NAMALWA (cell line): ENCODE results near the gene TMTC1.

Source experiments
- DNase-seq: peaks from one replicate; pipeline ENCODE4 v3.0.0-alpha.2; 2015; ENCODE audit warnings: low spot score

The TMTC1 gene

GRCh38 chr12:29665107-29665506, 118.6 kb downstream of the TMTC1 start:
- DNase-seq = no peak

- no peak for DNase-seq
Observed at GRCh38 chr12:29662734-29663323, 120.9 kb downstream of the TMTC1 start.

GRCh38 chr12:29660847-29661246, 122.9 kb downstream of the TMTC1 start:
- DNase-seq = no peak

GRCh38 chr12:29656762-29657538, 126.8 kb downstream of the TMTC1 start:
- DNase-seq = no peak

- DNase-seq = no peak
Observed at GRCh38 chr12:29655861-29656260, 127.9 kb downstream of the TMTC1 start.

- no peak for DNase-seq
Observed at GRCh38 chr12:29653286-29653685, 130.5 kb downstream of the TMTC1 start.

- DNase-seq = no peak
Observed at GRCh38 chr12:29650371-29650770, 133.4 kb downstream of the TMTC1 start.

GRCh38 chr12:29649722-29650121, 134.0 kb downstream of the TMTC1 start:
- DNase-seq = no peak

GRCh38 chr12:29644536-29645162, 139.1 kb downstream of the TMTC1 start:
- no peak for DNase-seq

GRCh38 chr12:29640589-29641345, 143.0 kb downstream of the TMTC1 start:
- no peak for DNase-seq

GRCh38 chr12:29639893-29640495, 143.7 kb downstream of the TMTC1 start:
- no peak for DNase-seq

- DNase-seq = no peak
Observed at GRCh38 chr12:29638528-29638927, 145.2 kb downstream of the TMTC1 start.

GRCh38 chr12:29634057-29634456, 149.7 kb downstream of the TMTC1 start:
- no peak for DNase-seq

GRCh38 chr12:29630164-29630563, 153.6 kb downstream of the TMTC1 start:
- peak; percentile 17 for DNase-seq

- DNase-seq = no peak
Observed at GRCh38 chr12:29627221-29627620, 156.5 kb downstream of the TMTC1 start.

- DNase-seq = no peak
Observed at GRCh38 chr12:29625359-29625953, 158.3 kb downstream of the TMTC1 start.

- DNase-seq = no peak
Observed at GRCh38 chr12:29622251-29622650, 161.5 kb downstream of the TMTC1 start.

- DNase-seq = no peak
Observed at GRCh38 chr12:29620030-29620429, 163.7 kb downstream of the TMTC1 start.

- no peak for DNase-seq
Observed at GRCh38 chr12:29617407-29617803, 166.3 kb downstream of the TMTC1 start.

- DNase-seq = no peak
Observed at GRCh38 chr12:29616664-29617406, 166.9 kb downstream of the TMTC1 start.

GRCh38 chr12:29614694-29615325, 168.9 kb downstream of the TMTC1 start:
- no peak for DNase-seq
